ENCODE data around the gene CFAP157.

DNA sequence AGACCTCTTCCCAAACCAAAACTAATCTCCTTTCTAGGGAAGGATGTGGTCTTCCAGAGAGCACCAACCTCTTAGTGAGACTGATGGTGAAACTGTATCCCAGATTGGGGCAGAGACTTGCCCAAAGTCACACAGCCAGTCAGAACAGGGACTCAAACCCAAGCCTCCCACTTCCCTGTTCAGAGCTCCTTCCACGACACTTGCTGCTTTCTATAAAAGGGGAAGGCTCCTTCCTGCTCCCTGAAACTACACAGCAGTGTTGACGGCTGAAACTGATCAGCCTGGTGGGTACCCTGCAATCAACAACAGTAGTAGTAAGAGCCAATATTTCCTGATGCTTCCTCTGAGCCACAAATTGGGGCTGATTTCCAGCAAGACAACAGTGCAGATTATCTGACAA is 26.8 kb downstream of the CFAP157 start:
- TF ChIP-seq POLR2A (IDR thresholded peaks at IDR 0.05), result no peak
- TF ChIP-seq, protein P1, sequence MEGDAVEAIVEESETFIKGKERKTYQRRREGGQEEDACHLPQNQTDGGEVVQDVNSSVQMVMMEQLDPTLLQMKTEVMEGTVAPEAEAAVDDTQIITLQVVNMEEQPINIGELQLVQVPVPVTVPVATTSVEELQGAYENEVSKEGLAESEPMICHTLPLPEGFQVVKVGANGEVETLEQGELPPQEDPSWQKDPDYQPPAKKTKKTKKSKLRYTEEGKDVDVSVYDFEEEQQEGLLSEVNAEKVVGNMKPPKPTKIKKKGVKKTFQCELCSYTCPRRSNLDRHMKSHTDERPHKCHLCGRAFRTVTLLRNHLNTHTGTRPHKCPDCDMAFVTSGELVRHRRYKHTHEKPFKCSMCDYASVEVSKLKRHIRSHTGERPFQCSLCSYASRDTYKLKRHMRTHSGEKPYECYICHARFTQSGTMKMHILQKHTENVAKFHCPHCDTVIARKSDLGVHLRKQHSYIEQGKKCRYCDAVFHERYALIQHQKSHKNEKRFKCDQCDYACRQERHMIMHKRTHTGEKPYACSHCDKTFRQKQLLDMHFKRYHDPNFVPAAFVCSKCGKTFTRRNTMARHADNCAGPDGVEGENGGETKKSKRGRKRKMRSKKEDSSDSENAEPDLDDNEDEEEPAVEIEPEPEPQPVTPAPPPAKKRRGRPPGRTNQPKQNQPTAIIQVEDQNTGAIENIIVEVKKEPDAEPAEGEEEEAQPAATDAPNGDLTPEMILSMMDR (IDR thresholded peaks at IDR 0.05), result no peak
